Large intestine (tissue), 3 donors: ENCODE measurements around the gene EPGN. TPM values are rescaled to one million over a fixed set of nuclear protein-coding genes. Genes with fewer than 3 reads are reported as not detected.

ENCODE experiments used
- DNase-seq, 2 donors: peaks; one replicate each; pipeline versions ENCODE4 v3.0.0 to v3.0.0-alpha.2; 2013
- H3K27ac ChIP-seq: one replicate; pipeline ENCODE4 v1.5.1; 2013; ENCODE audit warnings: low read length
- H3K27me3 ChIP-seq: 2 replicates; pipeline ENCODE4 v1.6.1; 2013; ENCODE audit warnings: low read length; ENCODE audit not compliant: control insufficient read depth, insufficient read depth
- H3K36me3 ChIP-seq: 2 replicates; pipeline ENCODE4 v1.6.1; 2013; ENCODE audit warnings: low read length; ENCODE audit not compliant: control insufficient read depth, insufficient read depth
- H3K4me1 ChIP-seq: one replicate; pipeline ENCODE4 v1.6.1; 2013; ENCODE audit warnings: low read length; ENCODE audit not compliant: control insufficient read depth, insufficient read depth
- H3K4me3 ChIP-seq: one replicate; pipeline ENCODE4 v1.5.1; 2013; ENCODE audit warnings: low read length
- H3K9me3 ChIP-seq: one replicate; pipeline ENCODE4 v1.6.1; 2013; ENCODE audit warnings: mild to moderate bottlenecking, low read depth, low read length, moderate library complexity; ENCODE audit not compliant: control insufficient read depth
- WGBS: methylation state at CpG from one replicate; pipeline ENCODE4 v1.1.5; 2013; ENCODE audit warnings: low lambda C conversion rate; ENCODE audit not compliant: insufficient coverage; 5-methylcytosine and 5-hydroxymethylcytosine counted together
- polyA plus RNA-seq: library from polyadenylated mRNA; unstranded; fragments of 120-200 nt; gene quantifications from one replicate; pipeline ENCODE4 v1.2.1, GENCODE V29; 2013

The EPGN gene
- polyA plus RNA-seq, 1 donor = 0.12 TPM

- no peak overlapping the region for H3K27ac ChIP-seq
- H3K9me3 ChIP-seq = no peaks in the 10 kb centered on the region
- no CpG with 5 or more reads among the region's 2 CpGs for WGBS
- no peaks in the 10 kb centered on the region for H3K36me3 ChIP-seq
- no peaks in the 10 kb centered on the region for H3K27me3 ChIP-seq
- no peak overlapping the region for H3K4me3 ChIP-seq
- DNase-seq = no peak
- no peaks in the 10 kb centered on the region for H3K4me1 ChIP-seq
Observed at GRCh38 chr4:74283614-74284013, 24.7 kb upstream of the EPGN start.

DNA sequence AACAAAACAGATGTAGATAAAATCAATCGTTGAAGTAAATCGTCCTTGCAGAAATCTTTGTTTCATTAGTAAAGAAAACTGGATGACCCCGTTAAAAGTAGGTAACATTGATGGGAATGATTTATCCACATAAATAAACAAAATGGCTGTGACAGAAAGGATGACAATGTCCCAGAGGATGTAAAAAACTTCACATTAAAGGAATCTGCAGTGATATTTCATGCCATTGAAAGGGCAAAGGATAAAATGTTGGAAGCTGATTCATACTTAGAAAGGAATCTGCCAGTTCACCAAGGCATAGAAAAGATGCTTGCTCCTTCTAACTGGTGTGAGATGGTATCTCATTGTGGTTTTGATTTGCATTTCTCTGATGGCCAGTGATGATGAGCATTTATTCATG, 24.2 kb upstream of the EPGN start:
- DNase-seq = no peak
- no peaks in the 10 kb centered on the region for H3K36me3 ChIP-seq
- no peak overlapping the region for H3K27ac ChIP-seq
- H3K4me3 ChIP-seq = no peak overlapping the region
- H3K4me1 ChIP-seq = no peaks in the 10 kb centered on the region
- H3K27me3 ChIP-seq = no peaks in the 10 kb centered on the region
- no peaks in the 10 kb centered on the region for H3K9me3 ChIP-seq
- WGBS = 100% methylated on average over 1 of the region's 3 CpGs

DNA sequence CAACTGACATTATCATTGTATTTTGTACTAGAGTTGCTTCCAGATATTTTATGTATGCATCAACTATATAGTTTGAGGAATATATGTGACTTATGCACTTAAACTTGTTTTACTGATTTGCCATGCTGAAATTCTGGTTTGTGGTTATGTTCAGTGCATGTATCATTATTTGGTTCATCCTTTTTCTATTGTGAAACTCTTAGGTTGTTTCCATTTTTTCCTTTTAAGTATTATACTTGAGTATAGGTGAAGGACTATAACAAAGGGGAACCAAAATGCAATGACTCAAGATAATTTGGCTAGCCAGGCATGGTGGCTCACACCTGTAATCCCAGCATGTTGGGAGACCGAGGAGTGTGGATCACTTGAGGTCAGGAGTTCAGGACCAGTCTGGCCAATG, 21.1 kb upstream of the EPGN start:
- Histone ChIP-seq H3K9me3 (no peaks in the 10 kb centered on the region), H3K27ac (no peak overlapping the region), H3K27me3 (no peaks in the 10 kb centered on the region), H3K36me3 (no peaks in the 10 kb centered on the region), H3K4me1 (no peaks in the 10 kb centered on the region), H3K4me3 (no peak overlapping the region)
- WGBS = no CpG with 5 or more reads among the region's 1 CpG
- DNase-seq = no peak

DNA sequence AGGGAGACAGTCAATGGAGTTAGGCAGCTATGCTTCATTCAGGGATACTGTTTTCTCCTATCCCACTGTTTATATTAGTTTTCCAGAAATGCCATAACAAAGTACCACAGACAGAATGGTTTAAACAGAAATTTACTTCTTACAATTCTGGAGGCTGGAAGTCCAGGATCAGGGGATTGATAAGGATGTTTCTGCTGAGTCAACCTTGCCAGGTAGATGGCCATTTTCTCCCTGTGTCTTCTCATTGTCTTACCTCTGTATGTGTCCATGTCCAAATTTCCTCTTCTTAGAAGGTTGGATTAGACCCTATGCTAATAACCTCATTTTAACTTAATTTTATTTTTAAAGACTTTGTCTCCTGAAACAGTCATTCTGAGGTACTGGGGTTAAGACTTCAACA, 20.5 kb upstream of the EPGN start:
- Histone ChIP-seq H3K36me3 (no peaks in the 10 kb centered on the region), H3K4me1 (no peaks in the 10 kb centered on the region), H3K9me3 (no peaks in the 10 kb centered on the region), H3K27ac (no peak overlapping the region), H3K4me3 (no peak overlapping the region), H3K27me3 (no peaks in the 10 kb centered on the region)
- DNase-seq = no peak

DNA sequence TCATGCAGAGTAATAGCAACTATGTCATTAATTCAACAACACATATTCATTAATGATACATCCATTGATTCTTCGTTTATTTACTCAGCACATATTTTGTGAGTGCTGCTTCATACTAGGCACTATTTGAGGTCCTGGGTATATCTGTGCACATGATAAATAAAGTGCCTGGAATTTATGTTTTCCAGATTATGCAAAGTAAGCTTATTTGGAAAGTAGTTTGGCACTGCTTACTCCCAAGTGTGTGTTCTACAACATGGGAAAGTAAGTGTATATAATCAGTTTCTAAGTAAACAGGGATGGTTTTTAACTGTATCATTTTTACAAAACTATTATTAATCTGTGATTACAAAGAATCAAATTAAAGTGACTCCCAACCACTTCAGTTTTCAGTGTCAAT, 16.8 kb upstream of the EPGN start:
- Histone ChIP-seq H3K27me3 (no peaks in the 10 kb centered on the region), H3K36me3 (no peaks in the 10 kb centered on the region), H3K4me3 (no peak overlapping the region), H3K27ac (no peak overlapping the region), H3K4me1 (no peaks in the 10 kb centered on the region), H3K9me3 (no peaks in the 10 kb centered on the region)
- no peak for DNase-seq
- no CpG with 5 or more reads among the region's 1 CpG for WGBS

GRCh38 chr4:74292111-74292870, 16.0 kb upstream of the EPGN start:
- Histone ChIP-seq H3K36me3 (no peaks in the 10 kb centered on the region), H3K4me3 (no peak overlapping the region), H3K9me3 (no peaks in the 10 kb centered on the region), H3K4me1 (no peaks in the 10 kb centered on the region), H3K27ac (no peak overlapping the region), H3K27me3 (no peaks in the 10 kb centered on the region)
- DNase-seq = no peak

- H3K9me3 ChIP-seq = no peaks in the 10 kb centered on the region
- no peaks in the 10 kb centered on the region for H3K27me3 ChIP-seq
- no CpG with 5 or more reads among the region's 2 CpGs for WGBS
- H3K4me3 ChIP-seq = no peak overlapping the region
- no peak overlapping the region for H3K27ac ChIP-seq
- DNase-seq = no peak
- no peaks in the 10 kb centered on the region for H3K4me1 ChIP-seq
- no peaks in the 10 kb centered on the region for H3K36me3 ChIP-seq
Observed at GRCh38 chr4:74293558-74293957, 14.7 kb upstream of the EPGN start.

- H3K4me3 ChIP-seq = no peak overlapping the region
- no peak overlapping the region for H3K27ac ChIP-seq
- DNase-seq = no peak
- H3K9me3 ChIP-seq = no peaks in the 10 kb centered on the region
- H3K36me3 ChIP-seq = no peaks in the 10 kb centered on the region
- H3K27me3 ChIP-seq = no peaks in the 10 kb centered on the region
- no peaks in the 10 kb centered on the region for H3K4me1 ChIP-seq
- 80% methylated on average over 1 of the region's 1 CpG for WGBS
Observed at GRCh38 chr4:74294681-74295080, 13.6 kb upstream of the EPGN start.

DNA sequence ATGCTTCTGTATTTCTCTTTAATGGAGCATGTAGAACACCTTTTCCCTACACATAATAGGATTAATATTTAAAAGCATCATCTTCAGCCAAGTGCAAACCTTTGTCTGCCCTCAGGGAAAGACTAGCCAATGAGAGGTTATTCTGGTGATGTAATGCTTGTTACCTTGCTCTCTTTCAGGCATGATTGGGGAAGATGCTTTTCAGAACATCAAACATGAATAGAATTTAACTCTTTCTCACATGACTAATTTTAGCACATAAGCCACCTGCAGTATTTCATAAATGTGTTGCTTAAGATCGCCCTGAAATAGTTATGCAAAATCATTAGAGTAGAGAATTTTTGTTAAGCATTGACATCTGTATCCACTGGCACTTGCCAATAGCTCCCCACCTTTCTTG, 10.7 kb upstream of the EPGN start:
- H3K27ac ChIP-seq = no peak overlapping the region
- H3K36me3 ChIP-seq = no peaks in the 10 kb centered on the region
- DNase-seq = no peak
- no peaks in the 10 kb centered on the region for H3K9me3 ChIP-seq
- WGBS = no CpG with 5 or more reads among the region's 1 CpG
- no peaks in the 10 kb centered on the region for H3K4me1 ChIP-seq
- H3K4me3 ChIP-seq = no peak overlapping the region
- H3K27me3 ChIP-seq = no peaks in the 10 kb centered on the region

- H3K36me3 ChIP-seq = no peaks in the 10 kb centered on the region
- H3K4me1 ChIP-seq = peaks cover 2% of the 10 kb centered on the region
- H3K4me3 ChIP-seq = no peak overlapping the region
- no peak overlapping the region for H3K27ac ChIP-seq
- H3K9me3 ChIP-seq = no peaks in the 10 kb centered on the region
- 77% methylated on average over 2 of the region's 4 CpGs for WGBS
- DNase-seq = no peak
- no peaks in the 10 kb centered on the region for H3K27me3 ChIP-seq
Observed at GRCh38 chr4:74304095-74304625, 4.1 kb upstream of the EPGN start.

DNA sequence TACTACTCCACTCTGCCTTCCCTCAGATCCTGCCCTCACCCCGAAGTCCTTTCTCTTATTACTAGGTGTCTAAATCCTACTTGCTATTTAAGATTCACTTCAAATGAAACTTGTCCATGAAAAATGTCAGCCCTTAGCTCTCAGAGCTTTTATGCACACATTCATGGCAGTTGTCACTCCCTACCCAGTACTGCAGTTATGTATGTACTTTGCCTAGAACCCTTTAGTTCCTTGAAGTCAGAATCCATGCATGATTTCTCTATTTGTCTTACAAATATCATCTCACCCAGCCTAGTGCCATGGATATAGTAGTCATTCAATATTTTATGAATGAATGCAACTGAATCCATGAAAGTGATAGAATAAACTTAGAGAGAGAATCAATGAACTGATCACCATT, 3.3 kb upstream of the EPGN start:
- no peak for DNase-seq
- no peaks in the 10 kb centered on the region for H3K27me3 ChIP-seq
- no CpG with 5 or more reads among the region's 1 CpG for WGBS
- no peak overlapping the region for H3K4me3 ChIP-seq
- H3K27ac ChIP-seq = no peak overlapping the region
- no peaks in the 10 kb centered on the region for H3K9me3 ChIP-seq
- H3K4me1 ChIP-seq = peaks cover 2% of the 10 kb centered on the region
- H3K36me3 ChIP-seq = no peaks in the 10 kb centered on the region
